AG04449 (cell line): ENCODE measurements around the gene EXTL1.

Experiments used
- CTCF ChIA-PET: fragments of 350-600 bp; formaldehyde crosslinking; extraction: SDS; loops from one replicate; lab custom pipeline; 2021; ENCODE audit warnings: antibody characterized with exemption; lab: Yijun Ruan, JAX
- POLR2A ChIA-PET: fragments of 400-600, 350-600 bp; formaldehyde crosslinking; extraction: SDS; loops from one replicate; lab custom pipeline; 2020; ENCODE audit warnings: antibody characterized with exemption, inconsistent platforms; lab: Yijun Ruan, JAX
- DNase-seq: peaks from one replicate; pipeline ENCODE4 v3.0.0-alpha.2; 2010; ENCODE audit warnings: low read depth, low spot score
- H3K4me3 ChIP-seq: 2 replicates; pipeline ENCODE4 v1.5.1; 2011; ENCODE audit warnings: low read depth, mild to moderate bottlenecking, control low read depth, low read length
- TF ChIP-seq, protein P1 (sequence below): IDR thresholded peaks from one replicate; pipeline ENCODE4 v1.5.1; 2011; ENCODE audit warnings: mild to moderate bottlenecking, moderate library complexity, low read length, control low read depth, inconsistent platforms; ENCODE audit not compliant: insufficient read depth; ENCODE audit errors: missing control alignments

Gene EXTL1, protein sequence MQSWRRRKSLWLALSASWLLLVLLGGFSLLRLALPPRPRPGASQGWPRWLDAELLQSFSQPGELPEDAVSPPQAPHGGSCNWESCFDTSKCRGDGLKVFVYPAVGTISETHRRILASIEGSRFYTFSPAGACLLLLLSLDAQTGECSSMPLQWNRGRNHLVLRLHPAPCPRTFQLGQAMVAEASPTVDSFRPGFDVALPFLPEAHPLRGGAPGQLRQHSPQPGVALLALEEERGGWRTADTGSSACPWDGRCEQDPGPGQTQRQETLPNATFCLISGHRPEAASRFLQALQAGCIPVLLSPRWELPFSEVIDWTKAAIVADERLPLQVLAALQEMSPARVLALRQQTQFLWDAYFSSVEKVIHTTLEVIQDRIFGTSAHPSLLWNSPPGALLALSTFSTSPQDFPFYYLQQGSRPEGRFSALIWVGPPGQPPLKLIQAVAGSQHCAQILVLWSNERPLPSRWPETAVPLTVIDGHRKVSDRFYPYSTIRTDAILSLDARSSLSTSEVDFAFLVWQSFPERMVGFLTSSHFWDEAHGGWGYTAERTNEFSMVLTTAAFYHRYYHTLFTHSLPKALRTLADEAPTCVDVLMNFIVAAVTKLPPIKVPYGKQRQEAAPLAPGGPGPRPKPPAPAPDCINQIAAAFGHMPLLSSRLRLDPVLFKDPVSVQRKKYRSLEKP

DNA sequence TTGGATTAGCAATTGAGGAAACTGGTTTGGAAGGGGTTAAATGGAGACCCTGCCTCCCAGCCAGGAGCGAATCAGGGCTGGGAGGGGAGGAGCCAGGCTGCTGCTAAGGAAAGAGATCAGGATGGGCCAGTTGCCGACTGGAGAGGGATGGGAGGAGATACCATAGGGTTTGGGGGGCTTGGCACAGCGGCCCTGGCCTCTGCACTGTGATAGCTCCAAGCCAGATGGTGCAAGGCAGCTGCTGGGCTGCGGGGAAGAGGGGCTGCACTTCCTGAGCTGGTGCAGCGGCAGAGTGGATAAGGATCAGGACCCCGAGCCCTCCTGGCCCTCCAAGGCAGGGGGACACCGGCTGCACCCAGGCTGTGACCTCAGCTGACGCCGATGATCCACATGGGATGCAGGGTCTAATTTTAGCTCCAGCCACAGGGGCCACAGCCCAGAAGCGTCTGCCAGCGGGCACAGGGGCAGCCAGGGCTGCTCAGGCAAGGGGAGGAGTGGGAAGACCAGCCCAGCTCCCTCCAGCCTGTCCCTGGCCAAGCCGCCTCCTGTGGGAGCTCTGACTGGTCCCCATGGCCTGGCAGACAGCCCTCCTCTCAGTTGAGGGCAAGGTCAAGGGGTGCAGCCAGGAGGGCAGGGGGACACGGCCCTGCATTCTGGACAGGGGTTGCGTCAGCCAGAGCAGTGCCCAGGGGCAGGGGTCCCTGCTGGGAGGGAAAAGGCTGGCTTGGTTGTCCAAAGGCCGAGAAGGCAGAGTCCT lies at the start of gene EXTL1:
EXTL1 (plus strand) TSS at position 129 of the 757 bp plus-strand sequence. CDS start 872 bp downstream, outside the sequence.
- POLR2A ChIA-PET: interaction anchor here (0.9 to 1.3 kb wide), 3 partner anchors 8 to 202 kb away, joined by 3 to 5 read pairs (median 4); partner anchors contain the start of gene MTFR1L
- no peak for DNase-seq
- H3K4me3 ChIP-seq: peak within 1 kb of the TSS; percentile 65
- TF ChIP-seq, protein P1, sequence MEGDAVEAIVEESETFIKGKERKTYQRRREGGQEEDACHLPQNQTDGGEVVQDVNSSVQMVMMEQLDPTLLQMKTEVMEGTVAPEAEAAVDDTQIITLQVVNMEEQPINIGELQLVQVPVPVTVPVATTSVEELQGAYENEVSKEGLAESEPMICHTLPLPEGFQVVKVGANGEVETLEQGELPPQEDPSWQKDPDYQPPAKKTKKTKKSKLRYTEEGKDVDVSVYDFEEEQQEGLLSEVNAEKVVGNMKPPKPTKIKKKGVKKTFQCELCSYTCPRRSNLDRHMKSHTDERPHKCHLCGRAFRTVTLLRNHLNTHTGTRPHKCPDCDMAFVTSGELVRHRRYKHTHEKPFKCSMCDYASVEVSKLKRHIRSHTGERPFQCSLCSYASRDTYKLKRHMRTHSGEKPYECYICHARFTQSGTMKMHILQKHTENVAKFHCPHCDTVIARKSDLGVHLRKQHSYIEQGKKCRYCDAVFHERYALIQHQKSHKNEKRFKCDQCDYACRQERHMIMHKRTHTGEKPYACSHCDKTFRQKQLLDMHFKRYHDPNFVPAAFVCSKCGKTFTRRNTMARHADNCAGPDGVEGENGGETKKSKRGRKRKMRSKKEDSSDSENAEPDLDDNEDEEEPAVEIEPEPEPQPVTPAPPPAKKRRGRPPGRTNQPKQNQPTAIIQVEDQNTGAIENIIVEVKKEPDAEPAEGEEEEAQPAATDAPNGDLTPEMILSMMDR: no peak
- CTCF ChIA-PET: interaction anchor here (0.8 to 8.6 kb wide), 6 partner anchors 13 to 146 kb away, joined by 3 to 69 read pairs (median 4); partner anchors contain the start of gene PAFAH2

DNA sequence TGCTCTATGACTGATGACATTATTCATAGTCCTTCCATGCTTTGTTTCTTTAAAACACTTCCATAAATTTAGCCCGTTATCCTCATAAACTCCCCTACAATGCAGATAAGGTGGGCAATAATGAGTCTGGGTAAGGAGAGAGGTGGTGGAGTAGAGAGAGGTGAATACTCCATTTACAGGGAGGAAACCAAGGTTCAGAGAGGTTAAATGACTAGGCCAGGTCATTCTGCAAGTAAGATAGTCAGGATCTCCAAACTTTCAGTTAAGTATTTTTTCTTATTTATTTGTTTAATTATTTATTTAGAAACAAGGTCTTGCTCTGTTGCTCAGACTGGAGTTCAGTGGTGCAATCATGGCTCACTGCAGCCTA lies 49.8 kb upstream of the EXTL1 start:
- DNase-seq: no peak
- ChIA-PET POLR2A (no interaction called here), CTCF (interaction anchor here (1.2 to 1.9 kb wide), 3 partner anchors 19 to 76 kb away, joined by 3 to 5 read pairs (median 3); partner anchors contain the start of gene PAFAH2)
- TF ChIP-seq, protein P1: no peak
- H3K4me3 ChIP-seq: no peak overlapping the region

DNA sequence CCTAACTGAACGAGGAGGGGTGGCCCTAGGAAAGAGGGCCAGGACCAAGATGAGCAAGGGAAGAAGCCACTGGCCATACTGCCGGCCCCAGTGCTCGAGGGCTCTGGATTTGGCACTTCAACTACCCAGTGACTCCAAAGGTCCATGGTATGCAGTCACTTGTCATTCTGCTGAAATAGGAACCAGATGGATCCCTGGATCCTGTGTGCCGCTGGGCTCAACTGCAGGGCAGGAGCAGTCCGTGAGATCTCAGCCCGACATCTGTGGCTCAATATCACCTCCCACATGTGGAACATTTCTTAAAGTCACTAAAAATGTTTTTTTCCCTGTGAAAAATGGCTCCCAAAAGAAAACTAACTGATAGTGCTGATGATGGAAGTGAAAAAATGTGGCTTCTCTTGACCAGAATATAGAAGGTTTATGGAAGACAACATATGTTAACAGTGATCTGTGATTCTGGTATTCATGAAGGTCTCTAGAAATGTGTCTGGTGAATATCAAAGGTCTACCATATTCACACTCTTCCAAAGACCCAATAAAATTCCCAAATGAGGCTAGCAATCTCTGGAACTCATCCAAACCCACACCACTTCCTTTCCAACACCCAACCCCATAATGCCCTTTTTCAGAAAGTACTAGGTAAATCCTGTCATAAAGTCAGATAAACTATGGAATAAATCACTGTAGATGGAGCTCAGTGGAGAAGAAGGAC lies 47.8 kb upstream of the EXTL1 start:
- TF ChIP-seq, protein P1: no peak
- ChIA-PET POLR2A (no interaction called here), CTCF (no interaction called here)
- no peak overlapping the region for H3K4me3 ChIP-seq
- DNase-seq: no peak

DNA sequence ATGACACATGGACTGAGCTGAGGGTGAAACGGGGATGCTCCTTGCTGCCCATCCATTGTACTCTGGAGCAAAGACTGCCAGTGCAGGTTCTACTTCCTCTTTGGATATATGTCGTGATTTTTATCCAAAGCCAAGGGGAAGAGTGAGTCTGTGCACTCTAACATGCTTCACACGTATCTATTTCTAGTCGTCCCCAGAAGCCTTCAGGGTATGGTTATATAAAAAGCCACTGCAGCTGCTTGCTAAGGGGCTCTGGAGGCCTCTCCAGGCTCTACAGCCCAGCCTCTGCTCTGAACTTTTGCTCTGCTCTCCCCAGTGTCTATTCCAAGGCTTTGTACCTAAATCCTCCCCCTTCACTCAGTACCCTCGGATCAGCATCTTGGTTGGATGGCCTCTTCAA lies 43.8 kb upstream of the EXTL1 start:
- ChIA-PET CTCF (interaction anchor here (1.4 kb wide), 1 partner anchor 82 kb away, joined by 5 read pairs; no protein-coding TSS in a partner anchor), POLR2A (no interaction called here)
- H3K4me3 ChIP-seq: no peak overlapping the region
- TF ChIP-seq, protein P1: no peak
- DNase-seq: no peak

DNA sequence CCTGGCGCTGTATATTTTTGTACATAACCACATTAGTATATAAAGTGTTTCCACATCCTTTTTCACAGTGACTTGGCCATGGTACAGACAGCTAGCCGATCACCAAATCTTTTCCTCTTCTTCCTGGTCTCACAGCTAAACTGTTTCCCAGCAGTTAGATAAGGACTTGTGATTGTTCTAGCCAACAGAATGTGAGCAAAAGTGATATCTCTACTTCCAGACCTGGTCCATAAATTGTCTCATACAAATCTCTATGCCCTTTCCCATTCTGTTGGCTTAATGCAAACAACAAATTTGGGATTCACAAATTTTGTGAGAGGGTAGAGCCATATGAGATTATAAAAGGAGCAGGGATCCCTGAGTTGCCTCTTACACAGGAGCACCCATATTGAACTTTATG lies 43.2 kb upstream of the EXTL1 start:
- no peak for DNase-seq
- POLR2A ChIA-PET: no interaction called here
- CTCF ChIA-PET: interaction anchor here (1.4 kb wide), 1 partner anchor 83 kb away, joined by 5 read pairs; no protein-coding TSS in a partner anchor
- H3K4me3 ChIP-seq: no peak overlapping the region
- TF ChIP-seq, protein P1: no peak
